ENCODE measurements around the gene CSMD2.
A peak's percentile ranks its signal among the peaks of the same experiment; 100 is the strongest.
"Not testable (repeated sequence)": the region's sequence is repeated elsewhere in the genome, so short reads cannot be mapped to it uniquely, and the experiment has no call there.

CSMD2 gene

GRCh38 chr1:33515112-33515511 lies 649.9 kb downstream of the CSMD2 start:
- no peak for DNase-seq

GRCh38 chr1:33512226-33513011 lies 652.6 kb downstream of the CSMD2 start:
- no peak for DNase-seq

- DNase-seq = not testable (repeated sequence)
Measured at GRCh38 chr1:33509276-33509675, 655.8 kb downstream of the CSMD2 start.

- DNase-seq = no peak
Measured at GRCh38 chr1:33508151-33508550, 656.9 kb downstream of the CSMD2 start.

DNA sequence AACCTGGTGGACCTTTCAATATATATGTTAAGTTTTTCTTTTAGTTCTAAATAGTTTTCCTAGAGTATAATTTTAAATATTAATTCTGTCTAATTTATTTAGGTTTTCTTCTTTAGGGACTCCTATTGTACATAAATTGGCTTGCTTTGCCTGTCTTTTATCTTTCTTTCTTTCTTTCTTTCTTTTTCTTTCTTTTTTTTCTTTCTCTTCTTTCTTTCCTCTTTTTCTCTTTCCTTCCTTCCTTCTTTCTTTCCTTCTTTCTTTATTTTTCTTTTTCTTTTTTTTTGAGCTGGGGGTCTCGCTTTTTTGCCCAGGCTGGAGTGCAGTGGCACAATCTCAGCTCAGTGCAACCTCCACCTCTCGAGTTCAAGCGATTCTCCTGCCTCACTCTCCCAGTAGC lies 657.4 kb downstream of the CSMD2 start:
- no peak for DNase-seq

DNA sequence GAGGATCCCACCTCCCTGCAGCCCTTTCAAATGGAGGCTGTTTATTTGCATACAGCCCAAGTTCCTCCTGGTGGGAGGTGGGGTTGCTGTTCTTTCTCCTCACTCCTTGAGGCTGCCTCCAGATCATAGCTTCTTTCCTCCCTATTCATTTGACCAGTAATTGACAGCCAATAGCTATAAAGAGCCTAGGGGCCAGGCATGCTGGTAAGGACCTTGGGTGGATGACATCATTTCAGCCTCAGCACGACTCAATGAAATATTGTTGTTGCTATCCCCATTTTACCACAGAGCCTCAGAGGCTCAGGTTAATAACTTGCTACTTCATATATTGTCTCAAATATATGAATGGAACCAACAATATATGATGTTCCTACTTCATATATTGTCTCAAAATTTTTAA lies 661.5 kb downstream of the CSMD2 start:
- no peak for DNase-seq

DNA sequence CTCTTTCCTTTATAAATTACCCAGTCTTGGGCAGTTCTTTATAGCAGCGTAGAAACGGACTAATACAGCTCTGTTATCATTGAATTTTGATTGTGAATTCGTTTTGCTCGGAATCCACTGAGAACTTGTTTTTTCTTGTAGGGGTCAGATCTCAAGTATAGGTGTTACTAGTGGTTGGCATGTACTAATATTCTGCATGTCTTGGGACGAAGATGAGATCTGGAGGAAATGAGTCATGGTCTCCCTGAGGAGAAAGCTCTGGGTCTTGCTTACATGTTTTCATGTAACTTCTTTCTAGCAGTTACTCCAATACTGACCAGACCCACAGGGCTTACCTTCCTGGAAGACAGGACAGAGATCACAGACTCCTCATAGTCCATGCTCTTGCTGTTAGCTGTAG lies 662.3 kb downstream of the CSMD2 start:
- DNase-seq = no peak

DNA sequence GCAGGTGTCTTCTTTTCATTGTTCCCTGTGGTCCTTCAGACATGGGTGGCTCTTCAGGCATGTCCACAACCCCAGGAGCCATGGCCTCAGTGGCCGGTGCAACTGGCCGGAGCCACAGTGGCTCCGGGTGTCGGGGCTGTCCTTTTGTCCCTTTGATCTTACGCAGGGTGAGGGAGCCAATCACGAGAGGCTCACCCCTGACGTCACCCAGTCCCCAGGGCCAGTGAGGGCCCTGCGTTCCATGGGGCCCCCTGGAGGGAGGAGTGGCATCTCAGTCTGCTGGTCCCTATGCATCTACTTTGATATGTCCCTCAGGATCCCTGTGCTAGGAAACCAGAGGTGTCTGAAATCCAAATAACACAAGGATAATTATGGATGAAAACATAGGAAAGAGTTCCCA lies 663.3 kb downstream of the CSMD2 start:
- no peak for DNase-seq

- no peak for DNase-seq
Measured at GRCh38 chr1:33501309-33501708, 663.7 kb downstream of the CSMD2 start.

- no peak for DNase-seq
Measured at GRCh38 chr1:33500547-33500946, 664.5 kb downstream of the CSMD2 start.

DNA sequence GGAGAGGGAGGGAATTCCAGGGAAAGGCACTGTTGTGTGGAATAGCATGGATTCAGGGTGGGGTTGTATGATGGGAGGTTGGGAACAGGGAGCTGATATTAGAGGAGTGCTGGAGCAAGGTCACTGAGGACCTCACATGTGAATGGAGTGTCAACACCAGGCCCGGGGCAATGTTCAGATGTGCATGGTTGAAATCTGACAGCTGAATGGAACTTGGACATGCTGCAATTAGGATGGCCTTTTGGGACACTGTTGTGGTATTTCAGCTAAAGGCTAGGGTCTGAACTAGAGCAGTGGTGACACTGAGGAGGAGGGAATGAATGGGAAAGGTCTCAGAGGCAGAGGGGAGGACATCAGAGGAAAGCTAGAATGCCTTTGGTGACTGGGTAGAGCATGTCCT lies 667.6 kb downstream of the CSMD2 start:
- no peak for DNase-seq

DNA sequence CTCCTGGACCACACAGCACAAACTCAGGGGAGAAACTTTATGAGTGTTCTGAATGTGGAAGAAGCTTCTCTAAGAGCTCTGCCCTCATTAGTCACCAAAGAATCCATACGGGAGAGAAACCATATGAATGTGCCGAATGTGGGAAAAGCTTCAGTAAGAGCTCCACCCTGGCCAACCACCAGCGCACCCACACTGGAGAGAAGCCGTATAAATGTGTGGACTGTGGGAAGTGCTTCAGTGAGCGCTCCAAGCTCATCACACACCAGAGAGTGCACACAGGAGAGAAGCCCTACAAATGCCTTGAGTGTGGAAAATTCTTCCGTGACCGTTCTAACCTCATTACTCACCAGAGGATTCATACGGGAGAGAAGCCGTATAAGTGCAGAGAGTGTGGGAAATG lies 670.1 kb downstream of the CSMD2 start:
- DNase-seq = no peak

GRCh38 chr1:33488624-33489023 lies 676.4 kb downstream of the CSMD2 start:
- DNase-seq = no peak

DNA sequence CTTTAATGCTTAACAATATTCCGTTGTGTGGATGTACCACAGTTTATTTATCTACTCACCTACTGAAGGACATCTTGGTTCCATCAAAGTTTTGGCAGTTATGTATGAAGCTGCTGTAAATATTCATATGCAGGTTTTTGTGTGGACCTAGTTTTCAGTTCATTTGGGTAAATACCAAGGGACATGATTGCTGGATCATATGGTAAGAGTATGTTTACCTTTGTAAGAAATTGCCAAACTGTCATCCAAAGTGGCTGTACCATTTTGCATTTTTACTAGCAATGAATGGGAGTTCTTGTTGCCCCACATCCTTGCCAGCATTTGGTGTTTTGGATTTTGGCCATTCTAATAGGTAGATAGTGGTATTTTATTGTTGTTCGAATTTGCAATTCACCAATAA lies 682.6 kb downstream of the CSMD2 start:
- no peak for DNase-seq

- no peak for DNase-seq
Measured at GRCh38 chr1:33477451-33477850, 687.6 kb downstream of the CSMD2 start.

GRCh38 chr1:33473900-33474299 lies 691.1 kb downstream of the CSMD2 start:
- DNase-seq = no peak

DNA sequence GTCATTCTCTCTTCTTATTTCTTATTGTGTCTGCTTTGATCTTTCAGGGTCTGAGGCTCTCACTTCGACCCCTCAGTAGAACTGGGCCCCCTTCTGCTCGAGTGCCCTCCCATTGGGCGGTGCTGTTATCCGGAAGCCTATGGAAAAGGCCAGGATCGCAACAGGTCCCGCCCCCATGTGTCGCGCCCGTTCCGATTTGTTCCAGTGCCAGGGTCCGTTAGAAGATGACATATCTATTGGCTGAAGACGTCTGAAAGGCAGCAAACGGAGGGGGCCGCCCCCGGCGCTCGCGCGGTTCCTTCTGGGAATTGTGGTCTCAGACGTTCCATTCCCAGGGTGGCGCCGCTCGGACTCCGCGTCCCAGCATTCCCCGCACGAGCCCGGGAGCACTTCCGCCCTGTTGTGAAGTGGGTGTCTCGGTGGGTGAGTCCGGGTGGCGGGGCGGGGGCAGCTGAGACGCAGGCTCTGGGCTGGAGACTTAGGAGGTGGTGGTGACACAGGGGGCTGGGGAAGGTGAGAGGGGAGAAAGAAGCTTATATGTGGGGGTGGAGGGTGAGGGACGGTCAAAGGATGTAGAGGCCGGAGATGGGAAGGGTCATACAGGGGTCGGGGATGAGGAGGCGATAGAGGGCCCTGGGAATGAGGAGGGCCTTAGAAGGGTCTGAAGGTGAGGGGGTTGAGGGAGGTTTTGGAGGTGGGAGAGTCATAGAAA lies 692.6 kb downstream of the CSMD2 start, which contains the start of gene ZSCAN20:
Gene ZSCAN20 (plus strand): TSS at position 377 of the 712 bp plus-strand sequence. CDS start 6,644 bp downstream, outside the sequence.
- DNase-seq = peak; percentile 91

- DNase-seq = no peak
Measured at GRCh38 chr1:33471416-33471815, 693.6 kb downstream of the CSMD2 start.

- peak; percentile 55 for DNase-seq
Measured at GRCh38 chr1:33470495-33471012, 694.5 kb downstream of the CSMD2 start.

DNA sequence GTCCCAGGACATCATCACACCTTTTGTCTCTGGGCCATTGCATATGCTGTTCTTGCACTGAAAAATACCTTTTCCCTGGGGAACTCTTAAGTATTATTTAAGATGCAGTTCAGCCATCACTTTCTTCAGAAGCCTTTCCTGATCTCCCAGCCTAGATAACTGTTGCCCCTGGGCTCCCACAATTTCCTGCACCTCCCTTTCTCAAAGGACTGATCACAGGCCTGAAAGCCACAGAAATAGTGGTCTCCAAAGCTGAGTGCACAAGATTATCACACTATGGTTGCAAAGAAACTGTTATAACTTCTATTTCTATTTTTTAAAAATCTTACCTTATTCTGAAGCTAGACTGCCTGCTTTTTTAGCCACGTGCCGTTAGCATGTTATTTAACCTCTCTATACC lies 695.3 kb downstream of the CSMD2 start:
- no peak for DNase-seq

GRCh38 chr1:33468967-33469366 lies 696.1 kb downstream of the CSMD2 start:
- no peak for DNase-seq

- no peak for DNase-seq
Measured at GRCh38 chr1:33468531-33468930, 696.5 kb downstream of the CSMD2 start.

- no peak for DNase-seq
Measured at GRCh38 chr1:33468011-33468410, 697.0 kb downstream of the CSMD2 start.

DNA sequence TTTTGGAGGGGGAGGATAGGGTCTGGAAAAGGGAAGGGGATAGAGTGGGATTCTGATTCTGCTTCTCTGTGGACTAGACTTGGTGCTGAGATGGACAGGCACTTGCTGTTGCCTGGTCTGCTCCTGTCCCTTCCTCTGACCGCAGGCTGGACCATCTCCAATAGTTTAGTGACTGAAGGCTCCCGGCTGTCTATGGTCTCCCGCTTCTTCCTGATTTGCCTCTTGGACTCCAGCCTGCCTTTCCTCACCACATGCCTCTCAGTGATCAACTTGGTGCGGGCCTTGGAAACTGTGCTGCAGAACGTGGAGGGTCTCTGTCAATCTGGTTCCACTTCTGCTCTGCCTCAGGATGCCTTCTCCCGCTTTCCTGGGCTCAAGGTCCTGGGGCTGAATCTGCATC lies 698.9 kb downstream of the CSMD2 start:
- DNase-seq = no peak

Data from activated naive CD4-positive, alpha-beta T cell treated with anti-CD3 and anti-CD28 coated beads, Interleukin-2, amount 50 U/mL, for 16 hours (primary cell).